Cortex of kidney (tissue), 1 donor: ENCODE data around the gene SHCBP1.
"Not testable (repeated sequence)": the region's sequence is repeated elsewhere in the genome, so short reads cannot be mapped to it uniquely, and the experiment has no call there.

ENCODE experiments used
- DNase-seq: peaks from one replicate; lab custom pipeline; 2025; lab: John Stamatoyannopoulos, UW

Gene SHCBP1

DNA sequence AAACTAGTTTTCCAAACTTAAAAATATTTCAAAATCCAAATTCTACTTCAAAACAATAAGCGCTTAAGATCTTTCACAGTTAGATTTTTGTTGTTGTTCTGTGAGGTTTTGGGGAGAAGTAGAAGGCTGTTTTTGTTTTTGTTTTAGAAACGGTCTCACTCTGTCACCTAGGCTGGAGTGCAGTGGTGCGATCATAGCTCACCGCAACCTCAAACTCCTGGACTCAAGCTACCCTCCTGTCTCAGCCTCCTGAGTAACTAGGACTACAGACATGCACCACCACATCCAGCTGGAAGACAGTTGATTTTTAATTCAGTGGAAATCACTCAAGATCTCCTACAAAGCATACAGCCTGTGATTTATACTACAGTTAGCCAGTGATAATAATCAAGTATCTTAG lies 2.7 kb downstream of the SHCBP1 start:
- no peak for DNase-seq

DNA sequence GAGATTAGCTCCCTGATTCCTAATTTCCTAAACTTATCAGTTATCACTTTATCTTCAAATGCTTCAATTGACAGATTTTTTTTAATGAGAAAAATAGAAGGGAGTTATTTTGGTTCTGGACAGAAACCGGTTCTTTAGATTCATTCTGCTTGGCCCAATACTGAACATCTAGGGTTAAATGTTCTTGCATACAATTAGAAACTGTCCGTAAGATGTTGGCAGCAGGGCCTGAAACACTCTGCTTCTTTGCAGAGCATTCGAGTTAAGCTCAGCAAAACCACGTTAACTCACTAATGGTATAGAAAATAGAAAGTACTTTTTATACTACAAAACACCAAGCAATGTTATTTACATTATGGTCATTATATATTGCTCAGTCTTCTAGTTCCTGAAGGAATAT lies 7.2 kb downstream of the SHCBP1 start:
- DNase-seq, result no peak

DNA sequence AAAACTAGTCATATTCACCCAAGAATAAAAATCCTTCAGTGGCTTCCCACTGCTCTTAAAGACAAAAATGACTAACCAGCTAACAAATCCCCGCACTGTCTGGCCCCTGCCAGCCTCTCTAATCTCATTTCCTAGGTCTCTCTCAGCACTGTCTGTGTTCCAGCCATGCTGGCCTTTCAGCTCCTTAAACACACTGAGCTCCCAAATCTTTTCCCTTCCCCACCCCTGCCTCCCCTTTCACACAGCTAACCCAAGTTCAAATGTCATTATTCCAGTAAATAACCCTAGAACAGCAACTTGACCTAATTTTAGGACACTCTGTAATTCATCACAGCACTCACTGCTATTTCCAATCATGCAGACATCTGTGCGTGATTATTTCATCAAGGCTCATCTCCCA lies 7.8 kb downstream of the SHCBP1 start:
- no peak for DNase-seq

DNA sequence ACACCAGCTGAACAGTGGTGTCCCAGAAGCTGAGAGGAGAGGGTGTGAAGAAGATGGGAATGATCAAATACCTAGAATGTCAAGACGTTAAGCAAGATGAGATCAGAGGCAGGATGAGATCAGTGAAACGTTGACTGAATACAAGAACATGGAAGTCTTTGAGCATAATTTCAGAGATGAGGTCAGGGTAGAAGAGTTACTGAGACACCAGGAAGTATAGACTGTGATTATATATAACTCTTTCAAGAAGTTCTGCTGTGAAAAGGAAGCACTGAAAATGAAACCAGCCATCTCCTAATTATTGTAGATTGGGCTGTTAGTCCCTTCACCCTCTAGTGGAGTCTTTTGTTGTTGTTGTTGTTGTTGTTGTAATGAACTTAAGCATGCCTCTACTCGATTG lies 9.1 kb downstream of the SHCBP1 start:
- DNase-seq, result no peak

DNA sequence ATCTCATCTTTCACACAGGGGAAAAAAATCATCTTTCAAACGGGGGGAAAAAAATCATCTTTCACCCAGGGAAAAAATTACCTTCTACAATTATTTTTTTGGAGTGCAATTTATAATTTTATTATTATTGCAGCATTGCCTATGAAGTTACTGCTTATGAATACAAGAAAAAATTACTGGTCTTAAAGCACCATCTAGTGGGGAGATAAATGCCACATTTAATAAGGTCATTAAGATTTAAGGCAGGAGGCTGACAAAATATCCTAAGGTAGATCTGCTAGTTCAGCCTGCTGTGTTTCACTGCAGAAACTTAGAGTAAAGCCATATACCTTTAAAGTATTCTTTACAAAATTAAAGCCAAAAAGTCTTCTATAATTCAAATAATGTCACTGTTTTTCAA lies 13.7 kb downstream of the SHCBP1 start:
- no peak for DNase-seq

DNA sequence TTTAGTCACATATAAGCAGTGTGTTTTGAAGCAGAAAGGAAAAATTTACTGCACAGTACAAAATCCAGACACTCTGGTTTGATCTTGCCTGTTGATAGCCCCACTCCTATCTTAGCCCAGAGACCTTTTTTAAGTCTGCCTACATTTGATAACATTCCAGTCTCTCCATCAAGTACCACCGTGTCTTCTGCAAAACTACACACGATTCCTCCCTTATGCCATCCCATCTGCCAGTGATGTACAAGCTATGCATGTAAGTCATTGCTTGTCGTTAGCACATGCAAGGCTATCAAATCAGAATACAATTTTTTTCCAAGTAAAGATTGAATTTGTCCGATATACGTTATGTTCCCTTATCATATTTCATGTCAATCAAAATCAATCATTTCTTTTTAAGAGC lies 14.9 kb downstream of the SHCBP1 start:
- no peak for DNase-seq

DNA sequence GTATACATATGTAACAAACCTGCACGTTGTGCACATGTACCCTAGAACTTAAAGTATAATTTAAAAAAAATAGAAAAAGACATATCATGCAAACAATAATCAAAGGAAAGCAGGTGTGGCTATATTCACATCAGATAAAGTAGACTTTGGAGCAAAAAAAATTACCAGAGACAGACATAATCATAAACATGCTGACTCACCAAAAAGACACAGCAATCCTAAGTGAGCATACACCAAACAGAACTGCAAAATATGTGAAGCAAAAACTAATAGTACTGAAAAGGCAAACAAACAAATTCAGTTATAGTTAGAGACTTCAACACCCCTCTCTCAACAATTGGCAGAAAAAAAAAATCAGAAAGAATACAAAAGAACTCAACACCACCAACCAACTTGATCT lies 29.9 kb downstream of the SHCBP1 start:
- DNase-seq, result no peak

DNA sequence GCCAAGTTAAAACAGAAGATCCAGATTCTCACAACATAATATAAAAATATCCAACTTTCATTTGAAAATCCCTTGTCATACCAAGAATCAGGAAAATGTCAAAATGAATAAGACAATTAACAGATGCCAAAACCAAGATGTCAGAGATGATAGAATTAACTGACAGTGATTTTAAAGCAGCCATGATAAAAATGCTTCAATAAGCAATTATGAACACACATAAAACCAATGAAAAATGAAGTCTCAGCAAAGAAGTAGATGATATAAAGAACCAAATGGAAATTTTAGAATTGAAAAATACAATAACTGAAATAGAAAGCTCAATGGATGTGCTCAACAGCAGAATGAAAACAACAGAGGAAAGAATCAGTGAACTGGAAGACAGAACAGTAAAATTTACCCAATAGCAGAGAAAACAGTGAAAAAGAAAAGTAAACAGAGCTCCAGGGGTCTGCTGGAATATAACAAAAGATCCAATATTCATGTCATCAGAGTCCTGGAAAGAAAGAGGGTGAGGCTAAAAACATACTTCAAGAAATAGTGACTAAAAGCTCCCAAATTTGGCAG lies 35.1 kb downstream of the SHCBP1 start:
- DNase-seq, result no peak

DNA sequence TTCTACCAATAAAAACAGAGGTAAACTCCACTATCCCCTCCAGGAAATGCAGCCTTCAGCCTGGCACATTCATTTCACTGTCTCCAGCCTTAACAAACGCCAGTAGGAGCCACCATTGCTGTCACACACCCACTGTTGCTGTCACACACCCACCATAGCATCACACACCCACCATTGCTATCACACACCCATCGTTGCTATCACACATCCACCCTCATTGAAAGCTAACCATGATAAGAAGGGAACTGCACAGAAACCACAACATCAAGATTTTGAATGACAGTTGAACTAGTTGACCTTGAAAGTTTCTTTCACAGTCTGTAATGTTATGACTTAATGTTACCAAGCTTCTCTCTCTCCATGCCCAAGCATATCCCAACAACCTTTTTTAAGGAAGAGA lies 38.1 kb downstream of the SHCBP1 start:
- DNase-seq, result no peak

DNA sequence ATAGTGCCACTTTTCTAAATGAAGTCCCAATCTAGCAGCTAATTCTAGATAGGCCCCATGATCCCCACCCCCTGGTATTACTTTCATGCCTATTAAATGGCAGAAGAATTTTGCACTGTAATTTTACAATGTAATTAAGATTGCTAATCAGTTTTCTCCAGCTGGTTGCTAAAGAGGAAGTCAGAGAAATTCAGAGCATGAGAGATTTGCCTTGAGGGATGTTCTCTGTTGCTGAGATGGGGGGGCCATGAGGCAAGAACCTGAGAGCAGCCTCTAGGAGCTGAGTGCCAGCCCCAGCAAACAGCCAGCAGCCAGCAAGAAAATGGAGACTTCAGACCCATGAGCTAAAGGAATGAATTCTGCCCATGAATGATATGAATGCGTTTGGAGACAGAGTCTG lies 38.9 kb downstream of the SHCBP1 start:
- no peak for DNase-seq

DNA sequence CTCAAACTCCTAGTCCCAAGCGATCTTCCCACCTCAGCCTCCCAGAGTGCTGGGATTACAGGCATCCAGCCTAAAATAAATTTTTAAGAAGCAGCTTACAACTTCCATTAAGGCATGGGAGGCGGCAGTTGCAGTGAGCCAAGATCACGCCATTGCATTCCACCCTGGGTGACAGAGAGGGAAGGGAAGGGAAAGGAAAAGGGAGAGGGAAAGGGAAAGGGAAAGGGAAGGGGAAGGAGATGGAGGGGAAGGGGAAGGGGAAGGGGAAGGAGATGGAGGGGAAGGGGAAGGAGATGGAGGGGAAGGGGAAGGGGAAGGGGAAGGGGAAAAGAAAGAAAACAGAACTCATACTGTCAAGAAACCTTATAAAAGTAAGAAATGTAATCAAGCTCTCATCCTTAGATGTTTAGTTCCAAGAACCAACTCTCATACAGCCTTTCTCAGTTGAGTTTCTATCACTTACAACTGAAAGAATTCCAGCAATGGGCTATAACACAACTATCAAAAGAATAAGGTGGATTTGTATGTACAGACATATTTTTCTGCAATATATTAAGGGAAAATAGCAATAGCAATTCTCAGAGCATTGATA lies 43.1 kb downstream of the SHCBP1 start:
- DNase-seq, result no peak

DNA sequence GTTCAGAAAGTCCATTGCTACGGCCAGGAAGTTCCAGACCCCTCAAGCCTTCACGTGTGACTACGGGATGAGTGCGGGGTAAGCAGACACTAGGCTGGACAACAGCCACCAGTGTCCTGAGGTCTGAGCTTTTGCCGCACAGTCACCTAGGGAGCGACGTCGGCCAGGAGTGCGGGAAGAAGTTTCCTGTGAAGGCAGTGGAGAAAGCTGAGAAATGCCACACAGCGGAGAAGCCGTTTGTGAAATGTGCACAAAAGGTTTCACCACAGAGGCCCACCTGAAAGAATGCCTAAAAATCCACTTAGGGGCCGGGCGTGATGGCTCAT lies 47.4 kb downstream of the SHCBP1 start:
- no peak for DNase-seq

DNA sequence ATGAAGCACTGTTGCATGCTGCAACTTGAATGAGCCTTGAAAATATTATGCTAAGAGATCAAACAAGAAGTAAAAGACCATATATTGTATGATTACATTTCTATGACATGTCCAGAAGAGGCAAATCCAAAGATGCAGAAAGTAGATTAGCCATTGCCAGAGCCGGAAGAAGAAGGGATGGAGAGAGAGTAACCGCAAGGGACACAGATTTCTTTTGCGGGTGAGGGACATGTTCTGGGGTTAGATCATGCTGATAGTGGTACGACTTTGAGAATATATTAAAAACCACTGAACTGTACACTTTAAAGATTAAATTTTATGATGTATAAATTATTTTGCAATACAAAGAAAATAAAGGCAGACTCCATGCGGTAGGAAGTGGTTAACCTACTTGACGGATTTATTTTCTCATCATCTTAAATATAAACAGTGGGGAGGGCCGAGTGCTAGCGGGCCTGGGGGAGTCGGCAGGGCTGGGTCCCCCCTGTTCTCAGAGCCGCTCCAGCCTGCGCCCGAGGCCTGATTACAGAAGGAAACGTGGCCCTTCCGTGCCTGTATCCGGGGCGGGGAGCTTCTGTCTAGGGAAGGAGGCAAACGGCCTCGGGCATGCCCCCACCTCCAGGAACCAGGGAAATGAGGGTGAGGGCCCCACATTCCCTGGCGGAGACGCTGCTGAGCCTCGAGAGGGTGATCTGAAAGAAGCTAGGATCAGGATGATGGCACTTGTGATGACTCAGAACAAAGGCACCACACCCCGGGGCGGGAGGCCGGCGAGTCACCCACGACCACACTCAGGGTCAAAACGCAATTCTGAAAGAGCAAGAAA lies 48.0 kb downstream of the SHCBP1 start:
- DNase-seq, result no peak

DNA sequence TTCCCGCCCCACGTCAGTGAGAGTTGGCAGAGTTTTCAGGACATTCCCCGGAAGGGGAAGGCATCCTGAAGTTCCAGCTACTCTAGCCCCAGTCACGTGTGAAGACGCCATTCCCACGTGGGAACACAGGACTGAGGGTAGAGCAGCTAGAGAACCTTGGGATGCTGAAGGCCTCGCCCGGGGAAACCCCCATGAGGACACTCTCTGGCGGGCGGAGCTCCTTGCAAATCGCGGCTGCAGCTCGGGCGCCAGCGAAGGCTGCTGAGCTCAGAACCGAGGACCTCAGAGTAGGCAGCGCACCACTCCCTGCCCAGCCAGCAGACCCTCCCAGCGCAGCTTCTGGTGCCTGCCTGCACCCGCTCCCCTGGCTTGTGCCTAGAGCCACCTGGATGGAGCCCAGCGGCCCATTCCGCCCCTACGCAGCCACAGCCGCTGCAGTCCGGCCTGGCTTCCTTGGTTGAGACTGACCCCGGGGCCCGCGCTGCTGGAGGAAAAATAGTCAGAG lies 51.9 kb downstream of the SHCBP1 start:
- DNase-seq, result no peak

DNA sequence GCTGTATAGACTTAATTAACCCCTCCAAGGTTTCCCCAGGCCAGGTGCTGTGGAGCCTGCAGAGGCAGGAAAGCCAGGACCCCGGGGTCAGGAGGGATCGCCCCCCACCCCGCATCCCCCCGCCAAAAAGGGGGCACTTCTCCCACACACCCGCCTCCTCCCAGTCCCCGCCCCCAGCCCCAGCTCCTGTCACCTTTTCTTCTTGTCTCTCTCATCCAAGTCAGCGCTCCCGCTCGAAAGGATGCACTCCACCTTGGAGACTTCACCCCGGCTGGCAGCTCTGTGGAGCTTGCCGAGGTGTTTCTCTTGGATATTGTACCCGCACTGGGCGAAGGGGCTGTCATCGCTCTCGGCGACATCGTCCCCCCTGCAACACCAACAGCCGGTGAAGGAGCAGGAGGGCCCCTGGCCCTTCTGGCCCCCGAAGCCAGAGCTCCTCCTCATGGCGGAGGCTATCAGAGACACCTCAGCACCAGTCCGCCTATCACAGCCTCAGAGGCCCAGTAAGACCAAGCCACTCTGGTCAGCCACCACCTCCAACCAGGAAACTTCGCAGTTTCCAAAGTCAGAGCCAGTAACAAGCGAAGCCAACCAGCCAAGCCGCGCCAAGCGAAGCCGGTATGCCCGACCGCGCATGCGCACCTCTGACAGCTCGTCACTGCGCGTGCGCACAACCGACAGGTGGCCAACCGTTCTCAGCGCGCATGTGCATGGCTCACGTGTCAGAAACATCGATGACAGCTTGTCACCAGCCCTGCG lies 52.5 kb downstream of the SHCBP1 start:
- DNase-seq, result no peak

DNA sequence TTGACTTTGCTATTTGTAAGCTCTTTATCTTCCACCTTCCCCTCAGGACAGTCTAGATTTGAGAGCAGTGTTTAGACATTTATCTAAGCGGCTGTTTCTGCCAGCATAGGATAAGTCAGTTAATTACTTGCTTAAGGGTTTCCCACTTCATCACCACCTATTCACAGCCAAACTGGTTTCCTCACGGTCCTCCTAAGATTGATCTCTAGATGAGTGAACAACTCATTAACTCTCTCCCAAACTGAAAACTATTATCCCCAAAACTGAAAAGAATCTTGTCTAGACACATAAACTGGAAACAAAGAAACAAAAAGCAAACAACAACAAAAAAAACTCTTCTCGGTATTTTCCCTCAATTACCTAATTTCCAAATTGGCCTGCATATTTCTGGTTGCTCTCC lies 58.2 kb downstream of the SHCBP1 start:
- DNase-seq, result no peak

DNA sequence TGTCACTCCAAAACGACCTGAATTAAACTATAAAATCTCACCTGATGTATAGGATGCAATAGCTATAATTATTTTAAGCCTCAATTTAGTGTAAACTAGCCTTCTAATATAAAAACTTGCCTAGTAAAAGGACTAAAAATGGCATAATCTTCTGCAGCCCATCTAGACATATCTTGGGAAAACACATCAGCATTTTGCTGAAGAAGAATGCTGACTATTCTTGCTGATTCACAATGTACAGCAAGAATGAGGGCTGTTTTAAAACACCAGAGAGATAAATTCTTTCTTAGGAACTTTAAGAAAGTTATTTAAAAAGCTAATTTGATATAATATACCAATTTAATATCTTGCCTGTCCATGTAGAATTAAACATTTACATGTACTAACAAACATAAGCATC lies 63.2 kb downstream of the SHCBP1 start:
- DNase-seq, result no peak

DNA sequence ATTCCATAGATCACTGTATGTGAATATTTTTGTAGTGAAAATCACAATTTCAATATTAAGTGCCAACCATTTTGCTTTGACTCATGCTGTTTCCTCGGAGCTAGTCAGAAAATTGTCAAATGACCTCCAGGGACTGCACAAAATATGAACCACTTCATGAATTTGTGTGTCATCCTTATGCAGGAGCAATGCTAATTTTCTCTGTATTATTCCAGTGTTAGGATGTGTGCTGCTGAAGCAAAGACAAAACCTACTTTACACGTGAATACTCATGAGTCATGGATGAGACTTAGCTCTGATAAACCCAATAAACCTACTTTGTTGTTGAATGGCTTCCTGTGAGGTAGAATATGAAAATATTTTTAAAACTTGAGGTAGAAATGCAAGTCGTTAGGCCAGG lies 65.2 kb downstream of the SHCBP1 start:
- DNase-seq, result no peak

DNA sequence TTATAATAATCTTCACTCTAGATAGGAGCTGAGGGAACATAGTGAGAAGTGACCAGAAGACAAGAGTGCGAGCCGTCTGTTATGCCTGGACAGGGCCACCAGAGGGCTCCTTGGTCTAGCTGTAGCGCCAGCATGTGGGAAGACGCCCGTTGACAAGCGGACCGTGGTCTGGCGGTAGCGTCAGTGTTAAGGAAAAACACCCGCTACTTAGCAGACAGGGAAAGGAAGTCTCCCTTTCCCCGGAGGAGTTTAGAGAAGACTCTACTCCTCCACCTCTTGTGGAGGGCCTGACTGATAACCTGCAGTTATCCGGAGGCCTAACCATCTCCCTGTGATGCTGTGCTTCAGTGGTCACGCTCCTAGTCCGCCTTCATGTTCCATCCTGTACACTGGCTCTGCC lies 66.7 kb downstream of the SHCBP1 start:
- not testable (repeated sequence) for DNase-seq

DNA sequence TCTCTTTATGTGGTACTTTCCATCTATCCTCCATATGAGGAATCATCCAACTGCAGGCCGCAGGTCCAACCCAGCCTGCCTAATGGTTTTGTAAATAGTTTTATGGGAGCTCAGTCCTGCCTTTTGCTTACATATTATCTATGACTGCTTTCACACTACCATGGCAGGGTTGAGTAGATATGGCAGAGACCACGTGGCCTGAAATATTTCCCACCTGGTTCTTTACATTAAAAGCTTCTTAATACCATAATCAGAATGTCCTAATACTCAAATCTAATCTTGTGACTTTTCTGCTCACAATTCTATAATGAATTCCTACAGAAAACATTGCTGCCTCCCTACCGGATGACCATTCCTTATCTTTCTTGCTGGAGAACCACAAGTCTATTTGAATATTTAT lies 71.7 kb downstream of the SHCBP1 start:
- no peak for DNase-seq
